HG02973 (cell line): ENCODE data around the gene FGF16.
"Not testable (repeated sequence)": the region's sequence is repeated elsewhere in the genome, so short reads cannot be mapped to it uniquely, and the experiment has no call there.

ENCODE experiments used
- ATAC-seq: cut with Tn5 transposase; IDR thresholded peaks from one replicate; pipeline ENCODE4 v1.9.1; 2021; ENCODE audit warnings: moderate library complexity; ENCODE audit not compliant: unreplicated experiment

The FGF16 gene

GRCh38 chrX:77446908-77447652 is at the start of gene FGF16:
Gene FGF16 (plus strand): TSS chrX:77447389. CDS start chrX:77447675, 286 bp downstream.
- ATAC-seq: no peak

- ATAC-seq: no peak
Measured at GRCh38 chrX:77398330-77398954, 48.7 kb upstream of the FGF16 start.

GRCh38 chrX:77404419-77404818 is 42.8 kb upstream of the FGF16 start:
- ATAC-seq: no peak

- ATAC-seq: not testable (repeated sequence)
Measured at GRCh38 chrX:77407821-77408220, 39.4 kb upstream of the FGF16 start.

- no peak for ATAC-seq
Measured at GRCh38 chrX:77412631-77413030, 34.6 kb upstream of the FGF16 start.

GRCh38 chrX:77415161-77415560 is 32.0 kb upstream of the FGF16 start:
- no peak for ATAC-seq

GRCh38 chrX:77415882-77416281 is 31.3 kb upstream of the FGF16 start:
- ATAC-seq: no peak

GRCh38 chrX:77422891-77423648 is 24.1 kb upstream of the FGF16 start:
- no peak for ATAC-seq

GRCh38 chrX:77426811-77427210 is 20.4 kb upstream of the FGF16 start:
- no peak for ATAC-seq

- no peak for ATAC-seq
Measured at GRCh38 chrX:77427611-77428010, 19.6 kb upstream of the FGF16 start.

- ATAC-seq: no peak
Measured at GRCh38 chrX:77428551-77428950, 18.6 kb upstream of the FGF16 start.

GRCh38 chrX:77431227-77431626 is 16.0 kb upstream of the FGF16 start:
- no peak for ATAC-seq

GRCh38 chrX:77433001-77433400 is 14.2 kb upstream of the FGF16 start:
- ATAC-seq: no peak

GRCh38 chrX:77434962-77435361 is 12.2 kb upstream of the FGF16 start:
- no peak for ATAC-seq

GRCh38 chrX:77436271-77436670 is 10.9 kb upstream of the FGF16 start:
- no peak for ATAC-seq

- no peak for ATAC-seq
Measured at GRCh38 chrX:77436682-77437081, 10.5 kb upstream of the FGF16 start.

GRCh38 chrX:77440330-77440729 is 6.9 kb upstream of the FGF16 start:
- ATAC-seq: no peak

GRCh38 chrX:77441033-77441432 is 6.2 kb upstream of the FGF16 start:
- ATAC-seq: no peak

- ATAC-seq: no peak
Measured at GRCh38 chrX:77441479-77441878, 5.7 kb upstream of the FGF16 start.

GRCh38 chrX:77442728-77443127 is 4.5 kb upstream of the FGF16 start:
- no peak for ATAC-seq

GRCh38 chrX:77444075-77444474 is 3.1 kb upstream of the FGF16 start:
- ATAC-seq: no peak

- no peak for ATAC-seq
Measured at GRCh38 chrX:77444545-77444944, 2.6 kb upstream of the FGF16 start.
